Neural cell (in vitro differentiated cells): Measurements from ENCODE around the gene NFIA. TPM values are rescaled to one million over a fixed set of nuclear protein-coding genes. Genes with fewer than 3 reads are reported as not detected.

Source experiments
- H2AFZ ChIP-seq: fragments of 200-600, 300-800 bp; sonication (generic), shearing (Covaris generic); 2 replicates; pipeline ENCODE4 v1.6.0; 2014; ENCODE audit warnings: low read depth, mild to moderate bottlenecking, antibody characterized with exemption, low read length, moderate library complexity
- H3F3A ChIP-seq: fragments of 200-600 bp; shearing (Covaris generic); 2 replicates; pipeline ENCODE4 v1.6.1; 2016; ENCODE audit warnings: mild to moderate bottlenecking, moderate library complexity, mixed read lengths, antibody characterized with exemption, low read length; ENCODE audit not compliant: insufficient read depth, poor library complexity, severe bottlenecking
- H3K27ac ChIP-seq: fragments of 200-600, 300-800 bp; sonication (generic), shearing (Covaris generic); 2 replicates; pipeline ENCODE4 v1.5.1; 2014; ENCODE audit warnings: mild to moderate bottlenecking, low read length, moderate library complexity
- H3K27me3 ChIP-seq: fragments of 300-800, 200-600 bp; sonication (generic), shearing (Covaris generic); 2 replicates; pipeline ENCODE4 v1.6.0; 2014; ENCODE audit warnings: mild to moderate bottlenecking, low read depth, low read length, moderate library complexity; ENCODE audit not compliant: insufficient read depth
- H3K36me3 ChIP-seq: fragments of 300-800, 200-600 bp; sonication (generic), shearing (Covaris generic); 2 replicates; pipeline ENCODE4 v1.5.1; 2014; ENCODE audit warnings: mild to moderate bottlenecking, antibody characterized with exemption, low read length, moderate library complexity; ENCODE audit not compliant: insufficient read depth
- H3K4me2 ChIP-seq: fragments of 300-800, 200-600 bp; sonication (generic), shearing (Covaris generic); 2 replicates; pipeline ENCODE4 v1.6.0; 2014; ENCODE audit warnings: mild to moderate bottlenecking, low read length
- H3K4me3 ChIP-seq: fragments of 300-800, 200-600 bp; sonication (generic), shearing (Covaris generic); 2 replicates; pipeline ENCODE4 v1.5.1; 2014; ENCODE audit warnings: mild to moderate bottlenecking, low read length, moderate library complexity
- H3K79me2 ChIP-seq: fragments of 200-600 bp; shearing (Covaris generic); replicated peaks from 2 replicates; pipeline ENCODE4 v1.6.0; 2014; ENCODE audit warnings: mild to moderate bottlenecking, low read length, moderate library complexity; ENCODE audit not compliant: insufficient read depth
- H3K9ac ChIP-seq: fragments of 300-800, 200-600 bp; sonication (generic), shearing (Covaris generic); 2 replicates; pipeline ENCODE4 v1.6.1; 2016; ENCODE audit warnings: mild to moderate bottlenecking, low read length, mixed read lengths
- H3K9me2 ChIP-seq: fragments of 200-600 bp; shearing (Covaris generic); 2 replicates; pipeline ENCODE4 v1.6.1; 2016; ENCODE audit warnings: mild to moderate bottlenecking, low read length, mixed read lengths; ENCODE audit not compliant: insufficient read depth
- H3K9me3 ChIP-seq: fragments of 200-600, 300-800 bp; sonication (generic), shearing (Covaris generic); 2 replicates; pipeline ENCODE4 v1.6.1; 2016; ENCODE audit warnings: mild to moderate bottlenecking, mixed run types, low read length, moderate library complexity, mixed read lengths
- H4K20me1 ChIP-seq: fragments of 200-600 bp; shearing (Covaris generic); 2 replicates; pipeline ENCODE4 v1.6.1; 2016; ENCODE audit warnings: mild to moderate bottlenecking, mixed run types; ENCODE audit not compliant: insufficient read depth
- CTCF ChIP-seq: fragments of 450-650 bp; IDR thresholded peaks from 2 replicates; pipeline ENCODE4 v1.5.1; 2014; ENCODE audit warnings: antibody characterized with exemption, mild to moderate bottlenecking, moderate library complexity; ENCODE audit not compliant: poor library complexity, severe bottlenecking
- EP300 ChIP-seq: fragments of 450-650 bp; conservative IDR thresholded peaks from 2 replicates; pipeline ENCODE4 v1.6.1; 2014; ENCODE audit warnings: antibody characterized with exemption, mild to moderate bottlenecking, moderate library complexity; ENCODE audit not compliant: poor library complexity, severe bottlenecking
- EZH2 ChIP-seq: fragments of 200-600, 300-800 bp; shearing (Covaris generic), sonication (generic); IDR thresholded peaks from 2 replicates; pipeline ENCODE4 v1.6.1; 2014; ENCODE audit warnings: antibody characterized with exemption, low read length, borderline replicate concordance, mild to moderate bottlenecking; ENCODE audit not compliant: insufficient read depth, poor library complexity, severe bottlenecking
- MXI1 ChIP-seq: fragments of 450-650 bp; conservative IDR thresholded peaks from 2 replicates; pipeline ENCODE4 v1.6.1; 2014; ENCODE audit warnings: antibody characterized with exemption, mild to moderate bottlenecking; ENCODE audit not compliant: poor library complexity, severe bottlenecking
- POLR2AphosphoS5 ChIP-seq: IDR thresholded peaks from 2 replicates; pipeline ENCODE4 v1.6.1; 2012
- RAD21 ChIP-seq: fragments of 450-650 bp; conservative IDR thresholded peaks from 2 replicates; pipeline ENCODE4 v1.6.1; 2014; ENCODE audit warnings: antibody characterized with exemption, mild to moderate bottlenecking, moderate library complexity
- SMC3 ChIP-seq: fragments of 450-650 bp; conservative IDR thresholded peaks from 2 replicates; pipeline ENCODE4 v1.6.1; 2014; ENCODE audit warnings: antibody characterized with exemption, mild to moderate bottlenecking, moderate library complexity; ENCODE audit not compliant: poor library complexity
- TAF1 ChIP-seq: IDR thresholded peaks from 2 replicates; pipeline ENCODE4 v1.6.1; 2012; ENCODE audit warnings: low read depth
- polyA plus RNA-seq: library from polyadenylated mRNA; depleted of rRNA; stranded (reverse); fragments of >200 nt; gene quantifications from 2 replicates; pipeline ENCODE4 v1.2.3, GENCODE V29; 2014
- TF ChIP-seq, protein P1 (sequence below): IDR thresholded peaks from 2 replicates; pipeline ENCODE4 v1.6.1; 2012; ENCODE audit warnings: borderline replicate concordance

The NFIA gene
- polyA plus RNA-seq, 1 donor from 2014 or later = 0.47 TPM

- no peak for TF ChIP-seq EZH2
- TF ChIP-seq SMC3 = no peak
- no peak for TF ChIP-seq POLR2AphosphoS5
- no peak for TF ChIP-seq CTCF
- no peak for TF ChIP-seq EP300
- no peak for TF ChIP-seq MXI1
- TF ChIP-seq TAF1 = no peak
- TF ChIP-seq, protein P1, sequence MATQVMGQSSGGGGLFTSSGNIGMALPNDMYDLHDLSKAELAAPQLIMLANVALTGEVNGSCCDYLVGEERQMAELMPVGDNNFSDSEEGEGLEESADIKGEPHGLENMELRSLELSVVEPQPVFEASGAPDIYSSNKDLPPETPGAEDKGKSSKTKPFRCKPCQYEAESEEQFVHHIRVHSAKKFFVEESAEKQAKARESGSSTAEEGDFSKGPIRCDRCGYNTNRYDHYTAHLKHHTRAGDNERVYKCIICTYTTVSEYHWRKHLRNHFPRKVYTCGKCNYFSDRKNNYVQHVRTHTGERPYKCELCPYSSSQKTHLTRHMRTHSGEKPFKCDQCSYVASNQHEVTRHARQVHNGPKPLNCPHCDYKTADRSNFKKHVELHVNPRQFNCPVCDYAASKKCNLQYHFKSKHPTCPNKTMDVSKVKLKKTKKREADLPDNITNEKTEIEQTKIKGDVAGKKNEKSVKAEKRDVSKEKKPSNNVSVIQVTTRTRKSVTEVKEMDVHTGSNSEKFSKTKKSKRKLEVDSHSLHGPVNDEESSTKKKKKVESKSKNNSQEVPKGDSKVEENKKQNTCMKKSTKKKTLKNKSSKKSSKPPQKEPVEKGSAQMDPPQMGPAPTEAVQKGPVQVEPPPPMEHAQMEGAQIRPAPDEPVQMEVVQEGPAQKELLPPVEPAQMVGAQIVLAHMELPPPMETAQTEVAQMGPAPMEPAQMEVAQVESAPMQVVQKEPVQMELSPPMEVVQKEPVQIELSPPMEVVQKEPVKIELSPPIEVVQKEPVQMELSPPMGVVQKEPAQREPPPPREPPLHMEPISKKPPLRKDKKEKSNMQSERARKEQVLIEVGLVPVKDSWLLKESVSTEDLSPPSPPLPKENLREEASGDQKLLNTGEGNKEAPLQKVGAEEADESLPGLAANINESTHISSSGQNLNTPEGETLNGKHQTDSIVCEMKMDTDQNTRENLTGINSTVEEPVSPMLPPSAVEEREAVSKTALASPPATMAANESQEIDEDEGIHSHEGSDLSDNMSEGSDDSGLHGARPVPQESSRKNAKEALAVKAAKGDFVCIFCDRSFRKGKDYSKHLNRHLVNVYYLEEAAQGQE = no peak
- no peak for TF ChIP-seq RAD21
- no peak overlapping the region for H3K27ac ChIP-seq
- no peaks in the 10 kb centered on the region for H4K20me1 ChIP-seq
Measured at GRCh38 chr1:61078618-61079295, 3.6 kb upstream of the NFIA start.

GRCh38 chr1:61079296-61079897, 3.0 kb upstream of the NFIA start:
- Histone ChIP-seq H3K27me3 (peaks cover 81% of the 10 kb centered on the region), H3K27ac (no peak overlapping the region), H4K20me1 (no peaks in the 10 kb centered on the region), H3K4me3 (no peak overlapping the region), H3K9me3 (no peaks in the 10 kb centered on the region), H2AFZ (no peak overlapping the region), H3F3A (peaks cover 5% of the 10 kb centered on the region), H3K9ac (no peak overlapping the region), H3K9me2 (no peaks in the 10 kb centered on the region), H3K79me2 (no peaks in the 10 kb centered on the region), H3K36me3 (no peaks in the 10 kb centered on the region), H3K4me2 (no peak overlapping the region)
- no peak for TF ChIP-seq CTCF
- TF ChIP-seq EP300 = no peak
- TF ChIP-seq TAF1 = no peak
- TF ChIP-seq, protein P1 = no peak
- no peak for TF ChIP-seq POLR2AphosphoS5
- TF ChIP-seq SMC3 = no peak
- TF ChIP-seq MXI1 = no peak
- no peak for TF ChIP-seq EZH2
- no peak for TF ChIP-seq RAD21

More at GRCh38 chr1:61078618-61079295, 3.6 kb upstream of the NFIA start:
- Histone ChIP-seq H3K4me3 (no peak overlapping the region), H3K36me3 (no peaks in the 10 kb centered on the region), H3F3A (peaks cover 5% of the 10 kb centered on the region), H3K27me3 (peaks cover 74% of the 10 kb centered on the region), H3K9ac (no peak overlapping the region), H3K79me2 (no peaks in the 10 kb centered on the region), H3K9me2 (no peaks in the 10 kb centered on the region), H3K9me3 (no peaks in the 10 kb centered on the region), H2AFZ (no peak overlapping the region), H3K4me2 (no peak overlapping the region)
